Lung microvascular endothelial cell (primary cell): ENCODE results near the gene PODXL. TPM values are rescaled to one million over a fixed set of nuclear protein-coding genes. Genes with fewer than 3 reads are reported as not detected.

Source experiments
- DNase-seq, 2 donors: peaks; one replicate each; pipeline versions ENCODE4 v3.0.0 to v3.0.0-alpha.2; 2010; ENCODE audit warnings: low read depth in 2 of 2
- total RNA-seq: library from RNA; depleted of rRNA; stranded (reverse); fragments of >200 nt; gene quantifications from 2 replicates; pipeline ENCODE4 v1.2.1, GENCODE V29; 2014

PODXL gene
- total RNA-seq, 1 donor from 2014 or later = 75.0 TPM

- DNase-seq = no peak
These were observed 101.4 kb downstream of the PODXL start for GRCh38 chr7:131455001-131455400.

- no peak for DNase-seq
These were observed 101.9 kb downstream of the PODXL start for GRCh38 chr7:131454498-131454897.

Other genes starting within 250 kb of the PODXL start
- gene MKLN1, start 228.8 kb downstream of the PODXL start, total RNA-seq = 10.9 and 20.4 TPM in 2 replicates